Measurements from ENCODE around the gene RTKN. TPM values are rescaled to one million over a fixed set of nuclear protein-coding genes. Genes with fewer than 3 reads are reported as not detected.

The RTKN gene
- total RNA-seq, 1 experiment from 2014 or later: 87.1 TPM

- Histone ChIP-seq H4K5ac (ENCODE audit: insufficient read length, low read depth, low read length) (no peak overlapping the region), H4K20me1 (ENCODE audit: control insufficient read depth, insufficient read depth, insufficient read length) (no peaks in the 10 kb centered on the region), H3K79me1 (ENCODE audit: insufficient read depth, low read depth, low read length, poor library complexity, severe bottlenecking) (no peaks in the 10 kb centered on the region), H2BK12ac (ENCODE audit: insufficient read length, low read depth, low read length) (no peak overlapping the region), H2BK20ac (ENCODE audit: low read depth, low read length, poor library complexity, severe bottlenecking) (no peak overlapping the region), H3K9ac (ENCODE audit: extremely low read depth, insufficient read length, low read length) (no peak overlapping the region), H3K27ac (ENCODE audit: insufficient read length, low read depth, low read length) (no peak overlapping the region), H3K4me2 (ENCODE audit: insufficient read depth, insufficient read length, low read length) (no peak overlapping the region), H2AFZ (ENCODE audit: low read length) (no peak overlapping the region), H4K91ac (ENCODE audit: insufficient read length, low read depth, low read length) (no peak overlapping the region), H3T11ph (ENCODE audit: low read length) (no peak overlapping the region), H2BK120ac (ENCODE audit: low read depth, low read length, poor library complexity, severe bottlenecking) (no peak overlapping the region), H2AK5ac (ENCODE audit: insufficient read length, low read length) (no peak overlapping the region), H3K27me3 (ENCODE audit: insufficient read depth, low read length) (no peaks in the 10 kb centered on the region), H3K4ac (ENCODE audit: low read depth, low read length) (no peak overlapping the region), H3K56ac (ENCODE audit: insufficient read length, low read depth, low read length) (no peak overlapping the region), H4K8ac (replicated peaks; ENCODE audit: insufficient read length, low read depth, low read length) (no peak overlapping the region), H3K23me2 (ENCODE audit: insufficient read length, low read depth, low read length, poor library complexity, severe bottlenecking) (peaks cover 5% of the 10 kb centered on the region), H3K18ac (ENCODE audit: insufficient read length, low read depth, low read length) (no peak overlapping the region), H3K79me2 (ENCODE audit: insufficient read depth, low read length) (no peaks in the 10 kb centered on the region), H2BK15ac (ENCODE audit: low read depth, low read length) (no peak overlapping the region), H3K4me1 (ENCODE audit: insufficient read depth, low read length) (no peaks in the 10 kb centered on the region), H2BK5ac (ENCODE audit: insufficient read length, low read length) (no peak overlapping the region), H3K14ac (ENCODE audit: insufficient read depth, low read length) (no peak overlapping the region), H3K9me3 (ENCODE audit: control insufficient read depth, low read depth, low read length) (no peaks in the 10 kb centered on the region), H3K23ac (ENCODE audit: insufficient read length, low read depth, low read length) (no peak overlapping the region)
- H3K27me3 Mint-ChIP-seq (ENCODE audit: low read depth): peaks cover 5% of the 10 kb centered on the region
- WGBS (ENCODE audit: extremely low coverage, insufficient read length, low lambda C conversion rate): no CpG with 5 or more reads among the region's 3 CpGs
- H3K4me1 Mint-ChIP-seq: peaks cover 8 to 13% of the 10 kb centered on the region in 2 experiments
- H3K36me3 Mint-ChIP-seq (ENCODE audit: insufficient read depth in 1 of 3, low read depth in 3 of 3): no peaks in the 10 kb centered on the region
- TF ChIP-seq, protein P1, sequence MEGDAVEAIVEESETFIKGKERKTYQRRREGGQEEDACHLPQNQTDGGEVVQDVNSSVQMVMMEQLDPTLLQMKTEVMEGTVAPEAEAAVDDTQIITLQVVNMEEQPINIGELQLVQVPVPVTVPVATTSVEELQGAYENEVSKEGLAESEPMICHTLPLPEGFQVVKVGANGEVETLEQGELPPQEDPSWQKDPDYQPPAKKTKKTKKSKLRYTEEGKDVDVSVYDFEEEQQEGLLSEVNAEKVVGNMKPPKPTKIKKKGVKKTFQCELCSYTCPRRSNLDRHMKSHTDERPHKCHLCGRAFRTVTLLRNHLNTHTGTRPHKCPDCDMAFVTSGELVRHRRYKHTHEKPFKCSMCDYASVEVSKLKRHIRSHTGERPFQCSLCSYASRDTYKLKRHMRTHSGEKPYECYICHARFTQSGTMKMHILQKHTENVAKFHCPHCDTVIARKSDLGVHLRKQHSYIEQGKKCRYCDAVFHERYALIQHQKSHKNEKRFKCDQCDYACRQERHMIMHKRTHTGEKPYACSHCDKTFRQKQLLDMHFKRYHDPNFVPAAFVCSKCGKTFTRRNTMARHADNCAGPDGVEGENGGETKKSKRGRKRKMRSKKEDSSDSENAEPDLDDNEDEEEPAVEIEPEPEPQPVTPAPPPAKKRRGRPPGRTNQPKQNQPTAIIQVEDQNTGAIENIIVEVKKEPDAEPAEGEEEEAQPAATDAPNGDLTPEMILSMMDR (conservative IDR thresholded peaks at IDR 0.05): no peak
- no peak overlapping the region; a peak in 1 of 5 replicates for H3K4me3 Mint-ChIP-seq
- H3K9me3 Mint-ChIP-seq: no peaks in the 10 kb centered on the region
- DNase-seq: no peak
- no peak overlapping the region; a peak in 1 of 7 replicates for H3K27ac Mint-ChIP-seq
These were observed 8.9 kb upstream of the RTKN start for GRCh38 chr2:74450570-74451190.
